ENCODE measurements around the gene SLC29A3. TPM values are rescaled to one million over a fixed set of nuclear protein-coding genes. Genes with fewer than 3 reads are reported as not detected.

SLC29A3 gene
- total RNA-seq, 4 donors from 2014 or later = 2.5 to 6.8 (median 5.8) TPM

- DNase-seq (ENCODE audit: low spot score) (no peak), ATAC-seq (ENCODE audit: low FRiP score) (peak; percentile 74)
- TF ChIP-seq CTCF (IDR thresholded peaks at IDR 0.05) = no peak
These were observed 77.1 kb downstream of the SLC29A3 start for GRCh38 chr10:71396084-71396710.

- DNase-seq (ENCODE audit: low spot score) (no peak), ATAC-seq (ENCODE audit: low FRiP score) (peak; percentile 74)
- TF ChIP-seq CTCF (IDR thresholded peaks at IDR 0.05) = no peak
These were observed 77.7 kb downstream of the SLC29A3 start, which contains the start of gene CDH23 for GRCh38 chr10:71396711-71397295. Gene CDH23 (plus strand): TSS chr10:71396920. CDS start chr10:71439832, 42,912 bp downstream.

- DNase-seq (ENCODE audit: low spot score) (no peak), ATAC-seq (ENCODE audit: low FRiP score) (no peak)
- TF ChIP-seq CTCF (IDR thresholded peaks at IDR 0.05) = no peak
These were observed 78.5 kb downstream of the SLC29A3 start for GRCh38 chr10:71397296-71398212.

- ATAC-seq (ENCODE audit: low FRiP score) (no peak), DNase-seq (ENCODE audit: low spot score) (no peak)
- TF ChIP-seq CTCF (IDR thresholded peaks at IDR 0.05) = no peak
These were observed 79.9 kb downstream of the SLC29A3 start for GRCh38 chr10:71398976-71399375.

GRCh38 chr10:71399946-71400345 lies 80.9 kb downstream of the SLC29A3 start:
- no peak for ATAC-seq (ENCODE audit: low FRiP score)
- no peak for DNase-seq (ENCODE audit: low spot score)
- TF ChIP-seq CTCF (IDR thresholded peaks at IDR 0.05) = no peak

- TF ChIP-seq CTCF (IDR thresholded peaks at IDR 0.05) = no peak
- no peak for ATAC-seq (ENCODE audit: low FRiP score)
- no peak for DNase-seq (ENCODE audit: low spot score)
These were observed 82.0 kb downstream of the SLC29A3 start for GRCh38 chr10:71401056-71401455.
